Suprapubic skin (tissue), 4 donors: ENCODE results near the gene AAGAB. TPM values are rescaled to one million over a fixed set of nuclear protein-coding genes. Genes with fewer than 3 reads are reported as not detected.

ENCODE experiments used
- DNase-seq, 2 donors: peaks; one replicate each; pipeline ENCODE4 v3.0.0-alpha.2; 2019; ENCODE audit warnings: low spot score in 2 of 2
- H3K27ac ChIP-seq: fragments of 200-600 bp; sonication (generic); one replicate; pipeline ENCODE4 v1.5.1; 2019
- H3K27me3 ChIP-seq: fragments of 200-600 bp; sonication (generic); one replicate; pipeline ENCODE4 v1.5.1; 2019
- H3K36me3 ChIP-seq: fragments of 200-600 bp; sonication (generic); one replicate; pipeline ENCODE4 v1.5.1; 2019
- H3K4me1 ChIP-seq: fragments of 200-600 bp; sonication (generic); one replicate; pipeline ENCODE4 v1.5.1; 2019
- H3K4me3 ChIP-seq: fragments of 200-600 bp; sonication (generic); one replicate; pipeline ENCODE4 v1.5.1; 2019; ENCODE audit warnings: mild to moderate bottlenecking
- H3K9me3 ChIP-seq: fragments of 200-600 bp; sonication (generic); one replicate; pipeline ENCODE4 v1.5.1; 2019
- CTCF ChIP-seq, 2 donors: fragments of 200-600 bp in 1 of 2; fragments of 450-650 bp in 1 of 2; sonication (generic) in 1 of 2; IDR thresholded peaks; one replicate each; pipeline ENCODE4 v1.5.1; 2016 to 2019; ENCODE audit warnings: antibody characterized with exemption in 2 of 2, mild to moderate bottlenecking in 1 of 2, moderate library complexity in 1 of 2
- EP300 ChIP-seq: sonication (generic); formaldehyde crosslinking; IDR thresholded peaks from one replicate; pipeline ENCODE4 v1.6.1; 2017; ENCODE audit warnings: antibody characterized with exemption
- POLR2A ChIP-seq, 2 donors: fragments of 450-650 bp; IDR thresholded peaks; one replicate each; pipeline ENCODE4 v1.6.1; 2017; ENCODE audit warnings: antibody characterized with exemption in 2 of 2, mild to moderate bottlenecking in 2 of 2, moderate library complexity in 2 of 2
- POLR2AphosphoS5 ChIP-seq, 3 donors: sonication (generic); formaldehyde crosslinking; IDR thresholded peaks; one replicate each; pipeline ENCODE4 v1.6.1; 2017; ENCODE audit warnings: antibody characterized with exemption in 3 of 3
- WGBS: methylation state at CpG from one replicate; pipeline ENCODE4 v1.1.5; 2018; 5-methylcytosine and 5-hydroxymethylcytosine counted together
- total RNA-seq, 4 donors: library from RNA; depleted of rRNA; stranded (reverse); fragments of >200 nt; gene quantifications; one replicate each; pipeline ENCODE4 v1.1.0, GENCODE V29; 2016

AAGAB gene
- total RNA-seq, 4 donors from 2014 or later: 18.6 to 28.0 (median 26.0) TPM

DNA sequence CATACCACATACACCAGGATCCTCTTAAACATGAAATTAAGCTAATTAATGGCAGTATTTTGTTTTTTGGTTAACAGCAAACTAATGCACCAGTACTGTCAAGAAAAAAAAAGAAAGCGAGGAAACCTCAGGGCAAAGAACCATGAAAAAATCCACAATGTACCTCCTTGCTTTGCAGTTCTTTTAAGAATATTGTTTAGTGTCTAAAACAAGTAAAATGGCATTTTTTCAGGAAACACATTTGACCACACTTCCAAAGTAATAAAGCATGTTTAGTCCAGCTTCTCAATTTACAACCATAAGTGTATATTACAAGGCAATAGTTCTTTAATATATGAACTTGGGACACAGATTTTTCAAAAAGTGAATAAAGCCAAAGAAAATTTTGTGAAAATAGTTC lies 26.6 kb downstream of the AAGAB start:
- Histone ChIP-seq H3K4me1 (peaks cover 4% of the 10 kb centered on the region), H3K27ac (no peak overlapping the region), H3K36me3 (peaks cover 32% of the 10 kb centered on the region), H3K27me3 (no peaks in the 10 kb centered on the region), H3K4me3 (no peak overlapping the region), H3K9me3 (no peaks in the 10 kb centered on the region)
- DNase-seq: no peak
- TF ChIP-seq EP300: no peak
- no peak for TF ChIP-seq POLR2A (IDR thresholded peaks at IDR 0.05)
- no peak for TF ChIP-seq CTCF (IDR thresholded peaks at IDR 0.05)
- no peak for TF ChIP-seq POLR2AphosphoS5 (IDR thresholded peaks at IDR 0.05)
- 97% methylated on average over 1 of the region's 1 CpG for WGBS

GRCh38 chr15:67227431-67227830 lies 27.0 kb downstream of the AAGAB start:
- TF ChIP-seq EP300 (no peak), POLR2A (IDR thresholded peaks at IDR 0.05) (no peak), CTCF (IDR thresholded peaks at IDR 0.05) (no peak), POLR2AphosphoS5 (IDR thresholded peaks at IDR 0.05) (no peak)
- H3K4me3 ChIP-seq: no peak overlapping the region
- 78% methylated on average over 1 of the region's 1 CpG for WGBS
- H3K4me1 ChIP-seq: peaks cover 4% of the 10 kb centered on the region
- H3K36me3 ChIP-seq: peaks cover 32% of the 10 kb centered on the region
- H3K27ac ChIP-seq: no peak overlapping the region
- H3K9me3 ChIP-seq: no peaks in the 10 kb centered on the region
- no peaks in the 10 kb centered on the region for H3K27me3 ChIP-seq
- DNase-seq: no peak

DNA sequence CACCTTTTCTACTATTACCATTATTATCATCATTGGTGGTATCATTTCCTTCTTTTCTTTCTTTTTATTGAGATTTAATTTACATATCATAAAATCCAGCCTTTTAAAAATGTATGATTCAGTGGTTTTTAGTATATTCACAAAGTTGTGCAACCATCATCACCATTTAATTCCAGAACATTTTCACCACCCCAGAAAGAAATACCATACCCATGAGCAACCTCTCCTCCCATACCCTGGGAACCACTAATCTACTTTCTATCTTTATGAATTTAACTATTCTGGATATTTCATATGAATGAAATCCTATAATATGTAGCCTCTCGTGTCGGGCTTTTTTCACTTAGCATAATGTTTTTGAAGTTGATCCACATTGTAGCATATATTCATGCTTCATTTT lies 29.1 kb downstream of the AAGAB start:
- Histone ChIP-seq H3K27me3 (no peaks in the 10 kb centered on the region), H3K36me3 (peaks cover 18% of the 10 kb centered on the region), H3K4me1 (peaks cover 4% of the 10 kb centered on the region), H3K9me3 (no peaks in the 10 kb centered on the region), H3K27ac (no peak overlapping the region), H3K4me3 (no peak overlapping the region)
- TF ChIP-seq CTCF (IDR thresholded peaks at IDR 0.05): no peak
- TF ChIP-seq POLR2AphosphoS5 (IDR thresholded peaks at IDR 0.05): no peak
- no peak for TF ChIP-seq EP300
- no peak for TF ChIP-seq POLR2A (IDR thresholded peaks at IDR 0.05)
- no peak for DNase-seq
- WGBS: 69% methylated on average over 2 of the region's 2 CpGs

GRCh38 chr15:67224889-67225288 lies 29.6 kb downstream of the AAGAB start:
- Histone ChIP-seq H3K9me3 (no peaks in the 10 kb centered on the region), H3K4me1 (peaks cover 4% of the 10 kb centered on the region), H3K36me3 (peaks cover 14% of the 10 kb centered on the region), H3K4me3 (no peak overlapping the region), H3K27me3 (no peaks in the 10 kb centered on the region), H3K27ac (no peak overlapping the region)
- 70% methylated on average over 3 of the region's 3 CpGs for WGBS
- no peak for TF ChIP-seq POLR2A (IDR thresholded peaks at IDR 0.05)
- no peak for TF ChIP-seq CTCF (IDR thresholded peaks at IDR 0.05)
- no peak for TF ChIP-seq POLR2AphosphoS5 (IDR thresholded peaks at IDR 0.05)
- TF ChIP-seq EP300: no peak
- DNase-seq: no peak

DNA sequence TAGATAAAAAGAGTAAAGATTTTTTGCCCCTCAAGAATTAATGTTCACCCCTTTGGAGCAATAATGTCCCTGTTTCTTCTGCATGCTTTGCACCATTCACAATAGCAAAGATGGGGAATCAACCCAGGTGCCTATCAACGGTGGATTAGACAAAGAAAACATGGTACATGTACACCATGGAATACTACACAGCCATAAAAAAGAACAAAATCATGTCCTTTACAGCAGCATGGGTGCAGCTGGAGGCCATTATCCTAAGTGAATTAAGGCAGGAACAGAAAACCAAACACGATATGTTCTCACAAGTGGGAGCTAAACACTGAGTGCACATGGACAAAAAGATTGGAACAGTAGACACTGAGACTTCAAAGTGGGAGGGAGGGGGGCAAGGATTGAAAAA lies 35.2 kb downstream of the AAGAB start:
- Histone ChIP-seq H3K4me3 (no peak overlapping the region), H3K9me3 (no peaks in the 10 kb centered on the region), H3K4me1 (peaks cover 4% of the 10 kb centered on the region), H3K36me3 (no peaks in the 10 kb centered on the region), H3K27me3 (no peaks in the 10 kb centered on the region), H3K27ac (no peak overlapping the region)
- DNase-seq: no peak
- WGBS: 96% methylated on average over 2 of the region's 2 CpGs
- TF ChIP-seq POLR2AphosphoS5 (IDR thresholded peaks at IDR 0.05) (no peak), POLR2A (IDR thresholded peaks at IDR 0.05) (no peak), CTCF (IDR thresholded peaks at IDR 0.05) (no peak), EP300 (no peak)
